HG03460 (cell line): ENCODE data around the gene EYA3.
"Not testable (repeated sequence)": the region's sequence is repeated elsewhere in the genome, so short reads cannot be mapped to it uniquely, and the experiment has no call there.

Experiments
- ATAC-seq: cut with Tn5 transposase; IDR thresholded peaks from one replicate; pipeline ENCODE4 v1.9.1; 2021; ENCODE audit not compliant: unreplicated experiment

Gene EYA3

GRCh38 chr1:28031173-28031572 lies 57.2 kb downstream of the EYA3 start:
- no peak for ATAC-seq

DNA sequence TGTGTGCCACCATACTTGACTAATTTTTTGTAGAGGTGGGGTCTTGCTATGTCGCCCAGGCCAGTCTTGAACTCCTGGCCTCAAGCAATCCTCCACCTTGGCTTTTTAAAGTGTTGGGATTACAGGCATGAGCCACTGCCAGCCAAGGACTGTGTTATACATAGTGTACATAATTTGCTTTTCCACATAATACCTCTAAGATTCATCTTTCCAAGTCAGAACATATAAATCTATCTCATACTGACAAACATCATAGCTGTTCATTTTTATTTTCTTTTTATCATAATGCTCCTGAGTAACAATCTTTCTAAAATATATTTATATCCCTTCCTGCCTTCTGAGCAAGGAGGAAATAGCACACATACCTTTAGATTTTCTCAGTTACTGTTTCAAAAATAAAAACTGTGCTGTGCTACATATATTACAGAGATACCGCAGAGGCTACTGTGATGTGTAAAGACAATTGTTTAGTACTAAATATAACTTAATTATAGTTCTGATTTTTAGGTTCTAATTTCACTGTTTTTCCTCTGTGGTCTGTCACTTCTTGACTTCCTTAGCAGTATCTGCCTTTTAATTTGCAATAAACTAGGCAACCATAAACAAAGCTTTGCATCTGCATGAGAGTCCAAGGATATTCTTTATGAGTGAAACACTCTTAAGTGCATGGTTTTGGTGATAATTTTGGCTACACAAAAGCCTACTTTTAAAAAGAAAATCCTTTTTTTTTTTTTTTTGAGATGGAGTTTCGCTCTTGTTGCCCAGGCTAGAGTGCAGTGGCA lies 59.3 kb downstream of the EYA3 start:
- ATAC-seq: no peak

- ATAC-seq: no peak
Observed at GRCh38 chr1:28027660-28028059, 60.8 kb downstream of the EYA3 start.

DNA sequence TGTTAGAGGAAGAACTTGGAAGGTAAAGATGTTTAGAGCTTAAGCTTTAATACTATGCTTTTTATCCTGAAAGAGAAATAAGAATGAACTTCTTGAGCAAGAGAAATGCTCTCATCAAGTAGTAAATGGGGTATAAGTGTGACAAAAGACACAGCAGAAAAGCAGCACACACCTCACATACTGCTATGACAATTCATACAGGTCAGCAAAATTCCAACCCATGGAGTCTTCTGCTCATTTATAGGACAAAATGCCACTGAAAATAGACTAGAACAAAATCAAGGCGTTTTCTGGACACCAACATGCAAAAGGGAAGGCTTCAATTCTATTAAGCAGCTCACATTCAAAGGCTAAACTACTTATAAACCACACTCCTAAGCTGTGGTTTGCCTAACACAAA lies 61.2 kb downstream of the EYA3 start:
- no peak for ATAC-seq

DNA sequence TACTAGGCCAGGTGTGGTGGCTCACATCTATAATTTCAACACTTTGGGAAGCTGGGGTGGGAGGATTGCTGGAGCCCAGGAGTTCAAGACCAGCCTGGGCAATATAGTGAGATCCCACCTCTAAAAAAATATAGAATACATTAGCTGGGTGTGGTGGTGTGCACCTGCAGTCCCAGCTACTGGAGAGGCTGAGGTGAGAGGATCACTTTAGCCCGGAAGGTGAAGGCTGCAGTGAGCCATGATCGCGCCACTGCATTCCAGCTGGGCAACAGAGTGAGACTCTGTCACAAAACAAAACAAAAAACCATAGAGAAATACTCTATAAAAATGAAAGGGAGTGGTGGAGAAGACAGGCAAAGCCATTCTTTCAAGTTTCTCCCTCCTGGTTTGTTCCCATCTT lies 62.1 kb downstream of the EYA3 start:
- ATAC-seq: no peak

GRCh38 chr1:28021064-28021463 lies 67.3 kb downstream of the EYA3 start:
- ATAC-seq: no peak

DNA sequence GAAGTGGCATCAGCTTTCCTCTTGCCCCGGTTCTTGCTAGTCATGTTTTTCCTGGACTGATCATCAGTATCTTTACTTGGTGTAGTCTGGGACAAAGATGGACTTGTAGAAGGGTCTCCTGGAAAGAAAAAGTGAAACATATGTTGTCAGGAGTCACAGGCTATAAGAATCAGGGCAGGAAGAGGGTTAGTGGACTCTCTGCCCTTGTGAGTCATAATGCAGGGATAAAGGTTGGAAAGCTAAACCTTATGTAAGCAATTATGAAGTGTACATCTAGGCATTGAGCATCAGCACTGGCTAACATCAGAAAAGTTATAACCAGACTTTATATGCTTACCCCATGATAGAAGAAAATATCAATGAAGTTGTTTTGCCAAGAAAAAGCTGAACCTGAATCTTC lies 77.4 kb downstream of the EYA3 start:
- no peak for ATAC-seq

DNA sequence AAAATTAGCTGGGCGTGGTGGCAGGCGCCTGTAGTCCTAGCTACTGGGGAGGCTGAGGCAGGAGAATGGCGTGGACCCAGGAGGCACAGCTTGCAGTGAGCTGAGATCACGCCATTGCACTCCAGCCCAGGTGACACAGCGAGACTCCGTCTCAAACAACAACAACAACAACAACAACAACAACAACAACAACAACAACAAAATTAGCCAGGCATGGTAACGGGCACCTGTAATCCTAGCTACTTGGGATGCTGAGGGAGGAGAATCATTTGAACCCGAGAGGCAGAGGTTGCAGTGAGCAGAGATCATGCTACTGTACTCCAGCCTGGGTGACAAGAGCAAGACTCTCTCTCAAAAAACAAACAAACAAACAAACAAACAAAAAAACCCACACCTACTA lies 85.3 kb downstream of the EYA3 start:
- ATAC-seq: not testable (repeated sequence)

DNA sequence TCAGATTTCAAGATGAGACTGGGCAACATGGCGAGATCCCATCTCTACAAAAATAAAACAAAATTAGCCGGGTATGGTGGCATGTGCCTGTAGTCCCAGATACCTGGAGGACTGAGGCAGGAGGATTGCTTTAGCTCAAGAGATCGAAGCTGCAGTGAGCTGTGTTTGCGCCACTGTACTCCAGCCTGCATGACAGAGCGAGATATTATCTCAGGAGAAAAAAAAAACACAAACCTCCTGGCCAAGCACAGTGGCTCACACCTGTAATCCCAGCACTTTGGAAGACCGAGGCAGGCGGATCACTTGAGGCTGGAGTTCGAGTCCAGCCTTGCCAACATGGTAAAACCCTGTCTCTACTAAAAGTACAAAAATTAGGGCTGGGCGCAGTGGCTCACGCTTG lies 85.8 kb downstream of the EYA3 start:
- ATAC-seq: no peak

- ATAC-seq: no peak
Observed at GRCh38 chr1:27999055-27999454, 89.4 kb downstream of the EYA3 start.

DNA sequence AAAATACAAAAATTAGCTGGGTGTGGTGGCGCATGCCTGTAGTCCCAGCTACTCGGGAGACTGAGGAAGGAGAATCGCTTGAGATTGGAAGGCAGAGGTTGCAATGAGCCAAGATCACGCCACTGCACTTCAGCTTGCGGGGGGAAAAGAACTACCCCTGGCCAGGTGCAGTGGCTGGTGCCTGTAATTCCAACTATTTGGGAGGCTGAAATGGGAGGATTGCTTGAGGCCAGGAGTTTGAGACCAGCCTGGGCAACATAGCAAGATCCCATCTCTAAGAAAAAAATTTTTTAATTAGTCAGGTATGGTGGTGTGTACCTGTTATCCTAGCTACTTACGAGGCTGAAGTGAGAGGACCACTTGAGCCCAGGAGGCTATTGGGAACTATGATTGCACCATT lies 93.9 kb downstream of the EYA3 start:
- ATAC-seq: not testable (repeated sequence)

DNA sequence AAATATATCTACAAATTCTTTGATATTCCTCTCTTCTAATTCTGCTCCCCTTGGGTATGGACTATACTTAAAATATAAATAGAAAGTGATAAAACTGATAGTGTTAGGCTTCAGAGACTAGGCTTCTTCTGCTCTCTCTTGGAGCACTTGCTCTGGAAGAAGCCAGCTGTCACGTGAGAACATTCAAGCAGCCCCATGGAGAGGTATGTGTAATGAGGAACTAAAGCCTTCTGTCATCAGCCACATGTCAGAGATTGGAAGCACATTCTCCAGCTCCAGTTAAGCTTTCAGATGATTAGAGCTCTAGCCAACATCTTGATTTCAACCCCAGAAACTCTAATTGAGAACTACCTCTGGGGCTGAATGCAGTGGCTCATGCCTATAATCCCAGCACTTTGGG lies 94.3 kb downstream of the EYA3 start:
- ATAC-seq: no peak

DNA sequence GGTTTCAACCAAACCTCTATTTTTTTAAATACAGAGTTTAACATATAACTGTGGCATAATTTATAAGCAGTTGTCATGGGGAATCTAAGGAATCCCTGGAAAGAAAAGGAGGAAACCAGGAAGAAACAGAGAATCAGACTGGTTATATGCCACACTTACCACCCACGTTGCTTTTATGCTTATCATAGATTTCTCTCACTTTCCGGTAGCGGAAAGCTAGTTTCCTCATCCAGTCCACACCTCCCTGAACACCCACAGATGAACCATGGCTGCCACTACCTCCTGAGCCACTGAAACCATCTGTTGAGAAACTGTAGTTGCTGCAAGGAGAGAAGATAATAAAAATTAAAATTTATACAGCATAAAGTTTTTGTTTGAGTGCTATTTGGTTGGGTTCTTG lies 95.2 kb downstream of the EYA3 start:
- no peak for ATAC-seq

DNA sequence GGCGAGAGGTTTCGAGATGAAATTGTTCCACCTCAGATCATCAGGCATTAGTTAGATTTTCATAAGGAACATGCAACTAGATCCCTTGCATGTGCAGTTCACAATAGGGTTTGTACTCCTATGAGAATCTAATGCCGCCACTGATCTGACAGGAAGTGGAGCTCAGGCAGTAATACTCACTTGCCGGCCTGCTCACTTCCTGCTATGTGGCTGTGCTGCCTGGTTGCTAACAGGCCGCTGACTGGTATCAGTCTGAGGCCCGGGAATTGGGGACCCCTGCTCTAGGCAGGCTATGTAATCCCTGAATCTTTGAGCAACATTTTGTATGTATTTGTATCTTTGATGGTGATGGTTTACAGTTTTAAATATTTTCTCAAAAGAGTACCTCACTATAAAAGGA lies 96.1 kb downstream of the EYA3 start:
- no peak for ATAC-seq

- ATAC-seq: no peak
Observed at GRCh38 chr1:27990920-27991537, 97.4 kb downstream of the EYA3 start.

- ATAC-seq: no peak
Observed at GRCh38 chr1:27981145-27981544, 107.3 kb downstream of the EYA3 start.

- no peak for ATAC-seq
Observed at GRCh38 chr1:27980216-27980845, 108.1 kb downstream of the EYA3 start.

DNA sequence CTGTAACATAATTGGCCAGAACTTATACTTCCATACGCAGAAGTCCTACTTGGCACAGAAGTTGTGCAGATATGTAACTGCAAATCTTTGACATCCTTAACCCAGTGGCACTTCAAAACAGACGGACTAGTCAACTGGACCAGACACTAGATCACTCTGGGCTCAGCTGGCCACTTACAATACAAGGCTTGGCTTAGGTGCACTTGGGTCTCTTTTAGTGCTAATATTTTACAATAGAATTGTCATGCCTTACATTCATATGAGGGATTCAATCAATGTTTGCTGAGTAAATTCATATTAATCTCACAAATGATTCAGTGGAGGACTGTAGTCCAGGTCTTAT lies 108.6 kb downstream of the EYA3 start:
- ATAC-seq: no peak

GRCh38 chr1:27979151-27979858 lies 109.1 kb downstream of the EYA3 start:
- no peak for ATAC-seq

GRCh38 chr1:27974417-27974781 lies 114.0 kb downstream of the EYA3 start:
- ATAC-seq: no peak

GRCh38 chr1:27973771-27974416 lies 114.5 kb downstream of the EYA3 start:
- ATAC-seq: no peak
